Activated effector memory CD4-positive, alpha-beta T cell treated with Interleukin-2 at 50 U/mL for 16 hours (primary cell): ENCODE results near the gene DEUP1.
"Not testable (repeated sequence)": the region's sequence is repeated elsewhere in the genome, so short reads cannot be mapped to it uniquely, and the experiment has no call there.

Experiments
- DNase-seq: peaks from one replicate; pipeline ENCODE4 v3.0.0-alpha.2; 2020

The DEUP1 gene

GRCh38 chr11:93359396-93359795, 28.9 kb downstream of the DEUP1 start:
- no peak for DNase-seq

GRCh38 chr11:93361435-93361834, 30.9 kb downstream of the DEUP1 start:
- DNase-seq, result no peak

- DNase-seq, result no peak
Measured at GRCh38 chr11:93368022-93368421, 37.5 kb downstream of the DEUP1 start.

DNA sequence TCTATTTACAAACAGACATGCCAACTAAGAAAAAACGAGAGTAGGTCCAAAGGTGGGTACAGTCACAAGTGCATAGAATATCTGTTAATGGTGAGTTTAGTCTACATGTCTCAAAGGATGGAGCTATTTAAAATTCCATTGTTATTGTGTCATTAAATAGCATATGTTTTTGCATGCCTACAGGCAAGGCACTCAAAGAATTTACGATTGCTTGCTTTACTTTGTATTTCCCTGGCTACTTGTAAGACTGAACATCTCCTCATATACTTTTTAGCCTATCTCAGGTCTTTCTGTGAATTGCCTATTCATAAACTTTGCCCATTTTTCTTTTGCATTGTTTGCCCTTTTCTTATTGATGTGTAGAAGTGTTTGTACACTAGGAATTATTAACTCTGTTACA, 39.7 kb downstream of the DEUP1 start:
- no peak for DNase-seq

DNA sequence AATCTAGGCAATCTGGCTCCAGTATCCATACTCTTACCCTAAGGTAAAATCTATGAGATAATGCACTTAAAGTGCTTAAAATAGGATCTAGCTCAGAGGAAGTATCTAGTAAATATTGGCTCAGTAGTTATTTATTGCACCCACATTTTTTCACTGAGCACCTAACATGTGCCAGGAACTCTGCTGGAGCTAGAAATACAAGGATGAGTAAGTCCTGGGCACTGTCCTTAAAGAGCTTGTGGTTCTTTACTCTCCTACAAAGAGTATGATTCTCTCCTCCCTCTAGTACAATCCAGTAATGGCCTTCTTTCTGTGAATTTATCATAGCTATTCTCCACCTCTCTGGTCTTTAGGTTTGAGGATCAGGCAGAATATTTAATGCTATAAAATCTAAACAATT, 59.2 kb downstream of the DEUP1 start:
- DNase-seq, result no peak

- no peak for DNase-seq
Measured at GRCh38 chr11:93392867-93393266, 62.3 kb downstream of the DEUP1 start.

- DNase-seq, result no peak
Measured at GRCh38 chr11:93393386-93393785, 62.8 kb downstream of the DEUP1 start.

- no peak for DNase-seq
Measured at GRCh38 chr11:93394488-93394887, 63.9 kb downstream of the DEUP1 start.

GRCh38 chr11:93396316-93396715, 65.8 kb downstream of the DEUP1 start:
- DNase-seq, result no peak

DNA sequence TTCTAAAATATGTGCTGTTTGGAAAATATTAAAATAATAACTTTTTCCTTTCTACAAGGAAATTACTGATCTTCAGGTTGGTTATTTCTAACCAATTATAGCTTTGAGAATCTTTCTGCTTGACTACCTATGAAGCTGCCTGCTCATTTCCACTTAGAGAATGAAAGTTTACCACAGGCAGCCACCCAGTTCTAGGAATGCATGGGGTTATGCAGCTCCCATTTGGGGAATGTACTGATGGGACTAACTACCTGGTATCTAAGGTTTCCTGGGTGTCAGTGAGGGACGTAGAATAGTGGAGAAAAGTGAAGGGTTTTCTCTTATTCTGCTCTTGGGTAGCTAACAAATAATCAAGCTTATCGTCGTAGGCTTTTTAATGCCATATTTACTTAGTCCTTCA, 73.4 kb downstream of the DEUP1 start:
- DNase-seq, result no peak

- DNase-seq, result no peak
Measured at GRCh38 chr11:93407777-93408401, 77.3 kb downstream of the DEUP1 start.

GRCh38 chr11:93410441-93410840, 79.9 kb downstream of the DEUP1 start:
- no peak for DNase-seq

DNA sequence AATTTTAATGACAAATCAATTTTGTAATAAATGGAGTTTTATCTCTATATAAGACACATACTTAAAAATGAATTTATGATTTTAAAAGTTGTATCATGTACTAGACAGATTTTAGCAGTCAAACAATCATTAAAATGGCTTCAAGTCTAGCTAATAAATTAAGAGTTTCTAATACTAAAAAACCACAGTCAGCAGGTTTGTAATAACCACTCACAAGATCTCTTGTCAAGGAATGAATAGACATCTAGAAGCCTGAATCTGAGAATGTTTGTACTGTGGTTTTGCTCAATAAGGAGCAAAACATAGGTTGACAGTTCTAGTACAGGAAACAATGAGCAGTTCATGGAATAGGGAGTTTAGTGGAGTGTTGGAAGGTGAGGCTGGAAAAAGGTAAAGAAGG, 81.2 kb downstream of the DEUP1 start:
- DNase-seq, result no peak

DNA sequence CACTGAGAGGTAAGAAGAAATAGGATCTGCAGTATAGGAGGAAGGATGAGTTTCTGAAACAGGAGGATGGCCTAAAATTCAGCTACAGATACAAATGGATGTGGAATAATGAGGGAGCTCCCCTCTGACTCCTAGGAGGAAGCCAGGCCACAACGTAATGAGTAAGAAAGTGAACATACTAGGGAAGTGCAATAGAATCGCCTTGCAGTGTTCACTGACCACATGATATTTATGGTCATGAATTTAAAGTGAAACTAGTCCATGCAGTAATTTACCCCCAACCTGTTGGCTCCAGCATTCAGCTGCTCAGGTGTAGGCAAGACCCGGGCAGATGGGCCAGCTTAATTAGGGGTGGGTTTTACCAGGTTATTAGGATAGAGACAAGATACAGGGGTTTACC, 101.7 kb downstream of the DEUP1 start:
- no peak for DNase-seq

DNA sequence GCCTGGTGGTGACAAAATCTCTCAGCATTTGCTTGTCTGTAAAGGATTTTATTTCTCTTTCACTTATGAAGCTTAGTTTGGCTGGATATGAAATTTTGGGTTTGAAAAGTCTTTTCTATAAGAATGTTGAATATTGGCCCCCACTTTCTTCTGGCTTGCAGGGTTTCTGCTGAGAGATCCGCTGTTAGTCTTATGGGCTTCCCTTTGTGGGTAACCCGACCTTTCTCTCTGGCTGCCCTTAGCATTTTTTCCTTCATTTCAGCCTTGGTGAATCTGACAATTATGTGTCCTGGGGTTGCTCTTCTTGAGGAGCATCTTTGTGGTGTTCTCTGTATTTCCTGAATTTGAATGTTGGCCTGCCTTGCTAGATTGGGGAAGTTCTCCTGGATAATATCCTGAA, 112.7 kb downstream of the DEUP1 start:
- not testable (repeated sequence) for DNase-seq

DNA sequence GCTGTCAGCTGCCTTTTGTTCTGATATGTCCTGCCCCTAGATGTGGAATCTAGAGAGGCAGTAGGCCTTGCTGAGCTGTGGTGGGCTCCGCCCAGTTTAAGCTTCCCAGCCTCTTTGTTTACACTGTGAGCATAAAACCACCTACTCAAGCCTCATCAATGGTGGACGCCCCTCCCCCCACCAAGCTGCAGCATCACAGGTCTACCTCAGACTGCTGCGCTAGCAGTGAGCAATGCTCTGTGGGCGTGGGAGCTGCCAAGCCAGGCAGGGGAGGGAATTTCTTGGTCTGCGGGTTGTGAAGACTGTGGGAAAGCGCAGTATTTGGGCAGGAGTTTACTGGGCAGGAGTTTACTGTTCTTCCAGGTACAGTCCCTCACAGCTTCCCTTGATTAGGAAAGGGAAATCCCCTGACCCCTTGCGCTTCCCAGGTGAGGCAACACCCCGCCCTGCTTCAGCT, 114.1 kb downstream of the DEUP1 start:
- DNase-seq, result no peak

DNA sequence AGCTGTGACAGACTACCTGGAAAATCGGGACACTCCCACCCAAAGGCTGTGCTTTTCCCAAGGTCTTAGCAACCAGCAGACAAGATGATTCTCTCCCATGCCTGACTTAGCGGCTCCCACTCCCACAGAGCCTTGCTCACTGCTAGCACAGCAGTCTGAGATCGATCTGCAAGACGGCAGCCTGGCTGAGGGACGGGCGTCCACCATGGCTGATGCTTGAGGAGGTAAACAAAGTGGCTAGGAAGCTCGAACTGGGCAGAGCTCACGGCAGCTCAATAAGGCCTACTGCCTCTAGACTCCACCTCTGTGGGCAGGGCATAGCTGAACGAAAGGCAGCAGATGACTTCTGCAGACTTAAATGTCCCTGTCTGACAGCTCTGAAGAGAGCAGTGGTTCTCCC, 127.7 kb downstream of the DEUP1 start:
- DNase-seq, result no peak

DNA sequence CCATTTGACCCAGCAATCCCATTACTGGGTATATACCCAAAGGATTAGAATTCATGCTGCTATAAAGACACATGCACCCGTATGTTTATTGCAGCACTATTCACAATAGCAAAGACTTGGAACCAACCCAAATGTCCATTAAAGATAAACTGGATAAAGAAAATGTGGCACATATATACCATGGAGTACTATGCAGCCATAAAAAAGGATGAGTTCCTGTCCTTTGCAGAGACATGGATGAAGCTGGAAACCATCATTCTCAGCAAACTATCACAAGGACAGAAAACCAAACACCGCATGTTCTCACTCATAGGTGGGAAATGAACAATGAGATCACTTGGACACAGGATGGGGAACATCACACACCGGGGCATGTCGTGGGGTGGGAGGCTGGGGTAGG, 133.1 kb downstream of the DEUP1 start:
- not testable (repeated sequence) for DNase-seq

GRCh38 chr11:93464927-93465540, 134.5 kb downstream of the DEUP1 start:
- no peak for DNase-seq

DNA sequence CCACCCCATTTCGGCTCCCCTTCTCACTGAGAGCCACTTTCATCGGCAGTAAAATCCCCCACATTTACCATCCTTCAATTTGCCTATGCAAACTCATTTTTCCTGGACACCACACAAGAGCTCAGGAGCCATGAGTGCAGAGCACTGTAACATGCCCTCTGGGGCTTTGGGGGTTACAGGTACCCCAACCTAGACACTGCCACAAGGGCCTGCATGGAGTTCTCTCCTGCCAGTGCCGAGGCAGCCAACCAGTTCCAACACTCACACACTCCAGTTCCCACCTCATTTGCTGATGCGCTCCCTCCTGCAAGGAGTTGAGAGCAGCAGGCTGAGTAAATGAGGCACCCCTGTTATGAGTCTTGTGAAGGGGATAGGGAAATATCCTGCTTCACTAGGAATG, 136.5 kb downstream of the DEUP1 start:
- DNase-seq, result no peak

DNA sequence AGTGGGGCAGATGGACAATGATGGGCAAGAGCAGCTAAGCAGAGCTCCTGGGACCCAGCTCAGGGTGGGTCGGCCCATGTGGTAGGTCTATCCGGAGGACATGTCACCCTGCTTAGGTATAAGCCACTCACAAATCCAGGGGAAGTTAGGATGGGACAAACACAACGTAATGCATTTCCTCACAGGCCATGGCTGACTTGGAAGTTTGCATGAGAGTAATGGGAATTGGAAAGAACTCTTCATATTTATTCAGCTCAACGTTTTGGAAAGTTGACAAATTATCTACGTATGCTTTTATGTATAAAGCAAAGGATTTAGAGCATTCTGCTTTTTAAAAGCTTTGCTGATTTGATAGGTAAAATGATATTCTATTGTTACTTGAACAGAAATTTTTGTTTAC, 137.7 kb downstream of the DEUP1 start:
- DNase-seq, result no peak

- no peak for DNase-seq
Measured at GRCh38 chr11:93474123-93474522, 143.6 kb downstream of the DEUP1 start.

DNA sequence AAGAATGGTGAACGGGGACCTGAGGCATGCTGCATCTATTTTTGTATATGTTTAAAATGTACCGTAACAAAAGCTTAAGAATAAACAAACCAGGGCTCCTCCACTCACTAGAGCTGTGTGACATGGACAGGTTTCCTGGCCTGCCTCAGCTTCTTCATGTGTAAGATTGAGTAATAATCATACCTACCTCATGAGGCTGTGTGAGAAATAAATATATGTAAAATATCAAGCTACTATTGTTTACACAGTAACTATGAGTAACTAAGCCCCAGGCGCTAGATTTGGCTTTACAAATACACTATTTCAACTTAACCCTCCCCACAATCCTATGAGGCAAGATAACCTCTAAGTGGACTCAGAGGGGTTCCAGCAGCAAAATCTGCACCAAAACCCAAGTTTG, 146.3 kb downstream of the DEUP1 start:
- DNase-seq, result no peak

DNA sequence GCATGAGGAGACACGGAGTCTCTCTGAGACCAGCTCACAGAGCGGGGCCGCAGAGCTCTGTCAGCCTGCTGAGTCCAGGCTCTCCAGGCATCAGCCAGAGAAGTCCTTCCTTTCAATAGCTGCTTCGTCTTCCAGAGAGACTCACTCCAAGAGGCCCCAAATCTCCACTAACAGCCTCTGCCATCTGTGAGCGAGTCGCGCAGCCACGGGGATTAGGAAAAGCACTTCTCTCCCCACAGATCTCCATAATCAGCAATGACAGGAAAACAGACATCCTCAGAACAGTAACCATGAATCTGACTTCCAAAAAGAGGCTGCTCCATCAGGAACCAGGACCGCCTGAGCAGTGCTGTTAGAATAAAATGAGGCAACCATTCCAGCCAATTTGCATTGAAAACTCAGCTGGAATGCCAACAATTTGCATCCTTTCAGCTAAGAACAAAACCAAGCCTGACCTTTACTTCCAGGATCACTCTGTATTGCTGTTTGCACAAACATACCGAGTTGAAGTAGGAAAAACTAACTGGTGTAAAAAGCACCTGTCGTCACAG, 147.2 kb downstream of the DEUP1 start:
- DNase-seq, result no peak

DNA sequence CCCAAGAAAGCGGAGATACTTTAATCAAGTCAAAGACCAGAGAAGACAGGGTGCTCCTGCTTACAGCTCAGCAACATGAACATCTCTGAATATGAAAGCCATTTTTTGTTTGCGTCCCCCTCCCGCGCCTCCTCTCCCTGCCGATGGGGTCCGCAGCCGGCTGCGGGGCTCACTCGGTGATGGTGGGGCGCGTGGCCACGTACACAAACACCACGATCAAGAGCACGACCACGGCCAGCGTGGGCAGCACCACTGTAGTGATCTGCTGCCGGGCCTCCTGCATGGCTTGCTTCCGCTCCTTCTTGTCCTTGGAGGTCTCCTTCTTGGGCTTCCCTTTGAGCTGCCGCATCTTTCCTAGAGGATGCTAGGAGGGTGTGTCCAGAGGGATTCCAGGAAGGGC, 148.3 kb downstream of the DEUP1 start:
- DNase-seq, result no peak
